Body of pancreas (tissue), 4 donors: ENCODE measurements around the gene GLS2. TPM values are rescaled to one million over a fixed set of nuclear protein-coding genes. Genes with fewer than 3 reads are reported as not detected.

Source experiments
- ATAC-seq: fragments of 150-250 bp; one replicate; pipeline ENCODE4 v1.9.1; 2016
- DNase-seq, 4 donors: peaks; one replicate each; pipeline ENCODE4 v3.0.0-alpha.2; 2019
- H3K27ac ChIP-seq, 4 donors: fragments of 200-600 bp; sonication (generic); 1 replicate in 3 of 4; 2 replicates in 1 of 4; pipeline versions ENCODE4 v1.5.1 to v1.6.1; 2016 to 2019; ENCODE audit warnings: mild to moderate bottlenecking in 1 of 4, mixed read lengths in 1 of 4, moderate library complexity in 1 of 4
- H3K27me3 ChIP-seq, 2 donors: fragments of 200-600 bp; sonication (generic); one replicate each; pipeline ENCODE4 v1.6.0; 2016; ENCODE audit warnings: mild to moderate bottlenecking in 1 of 2
- H3K36me3 ChIP-seq, 2 donors: fragments of 200-600 bp; sonication (generic); replicated peaks in 1 of 2; 2 replicates each; pipeline ENCODE4 v1.5.1; 2016; ENCODE audit warnings: low read depth in 2 of 2; ENCODE audit not compliant: insufficient read depth in 1 of 2
- H3K4me1 ChIP-seq: fragments of 200-600 bp; sonication (generic); one replicate; pipeline ENCODE4 v1.6.0; 2016
- H3K4me3 ChIP-seq, 2 donors: fragments of 200-600 bp; sonication (generic); 1 replicate in 1 of 2; 2 replicates in 1 of 2; pipeline ENCODE4 v1.5.1; 2016 to 2019
- H3K9me3 ChIP-seq, 3 donors: fragments of 200-600 bp; sonication (generic); 1 replicate in 2 of 3; 2 replicates in 1 of 3; pipeline ENCODE4 v1.5.1; 2016
- POLR2A ChIP-seq, 3 donors: fragments of 450-650 bp; IDR thresholded peaks; one replicate each; pipeline ENCODE4 v1.6.1; 2016; ENCODE audit warnings: antibody characterized with exemption in 3 of 3, mild to moderate bottlenecking in 2 of 3
- WGBS, 2 donors: methylation state at CpG; one replicate each; pipeline ENCODE4 v1.1.5; 2017; 5-methylcytosine and 5-hydroxymethylcytosine counted together
- intact Hi-C: fragments of 100-400 bp; cut with DNase I; formaldehyde crosslinking; loops from one replicate; pipeline ENCODE4 v1.15.1; 2023
- total RNA-seq, 2 donors: library from RNA; depleted of rRNA; stranded (reverse); fragments of >200 nt; gene quantifications; one replicate each; pipeline ENCODE4 v1.1.0, GENCODE V29; 2016
- TF ChIP-seq, protein P1 (sequence below), 7 experiments: fragments of 450-650 bp in 4 of 7; fragments of 200-600 bp in 3 of 7; sonication (generic) in 3 of 7; IDR thresholded peaks; one replicate each; pipeline ENCODE4 v1.5.1; 2016 to 2019; ENCODE audit warnings: antibody characterized with exemption in 7 of 7

Gene GLS2
- total RNA-seq, 2 donors from 2014 or later, result 44.4 to 45.5 TPM

GRCh38 chr12:56490360-56490759 is 2.4 kb upstream of the GLS2 start:
- Histone ChIP-seq H3K4me3 (no peak overlapping the region), H3K27ac (no peak overlapping the region), H3K9me3 (no peaks in the 10 kb centered on the region), H3K27me3 (no peaks in the 10 kb centered on the region), H3K4me1 (peaks cover 25% of the 10 kb centered on the region), H3K36me3 (no peaks in the 10 kb centered on the region)
- ATAC-seq, result no peak
- no peak for DNase-seq
- intact Hi-C loops, result no loop called here
- TF ChIP-seq, protein P1, sequence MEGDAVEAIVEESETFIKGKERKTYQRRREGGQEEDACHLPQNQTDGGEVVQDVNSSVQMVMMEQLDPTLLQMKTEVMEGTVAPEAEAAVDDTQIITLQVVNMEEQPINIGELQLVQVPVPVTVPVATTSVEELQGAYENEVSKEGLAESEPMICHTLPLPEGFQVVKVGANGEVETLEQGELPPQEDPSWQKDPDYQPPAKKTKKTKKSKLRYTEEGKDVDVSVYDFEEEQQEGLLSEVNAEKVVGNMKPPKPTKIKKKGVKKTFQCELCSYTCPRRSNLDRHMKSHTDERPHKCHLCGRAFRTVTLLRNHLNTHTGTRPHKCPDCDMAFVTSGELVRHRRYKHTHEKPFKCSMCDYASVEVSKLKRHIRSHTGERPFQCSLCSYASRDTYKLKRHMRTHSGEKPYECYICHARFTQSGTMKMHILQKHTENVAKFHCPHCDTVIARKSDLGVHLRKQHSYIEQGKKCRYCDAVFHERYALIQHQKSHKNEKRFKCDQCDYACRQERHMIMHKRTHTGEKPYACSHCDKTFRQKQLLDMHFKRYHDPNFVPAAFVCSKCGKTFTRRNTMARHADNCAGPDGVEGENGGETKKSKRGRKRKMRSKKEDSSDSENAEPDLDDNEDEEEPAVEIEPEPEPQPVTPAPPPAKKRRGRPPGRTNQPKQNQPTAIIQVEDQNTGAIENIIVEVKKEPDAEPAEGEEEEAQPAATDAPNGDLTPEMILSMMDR (IDR thresholded peaks at IDR 0.05), result no peak
- no peak for TF ChIP-seq POLR2A (IDR thresholded peaks at IDR 0.05)

DNA sequence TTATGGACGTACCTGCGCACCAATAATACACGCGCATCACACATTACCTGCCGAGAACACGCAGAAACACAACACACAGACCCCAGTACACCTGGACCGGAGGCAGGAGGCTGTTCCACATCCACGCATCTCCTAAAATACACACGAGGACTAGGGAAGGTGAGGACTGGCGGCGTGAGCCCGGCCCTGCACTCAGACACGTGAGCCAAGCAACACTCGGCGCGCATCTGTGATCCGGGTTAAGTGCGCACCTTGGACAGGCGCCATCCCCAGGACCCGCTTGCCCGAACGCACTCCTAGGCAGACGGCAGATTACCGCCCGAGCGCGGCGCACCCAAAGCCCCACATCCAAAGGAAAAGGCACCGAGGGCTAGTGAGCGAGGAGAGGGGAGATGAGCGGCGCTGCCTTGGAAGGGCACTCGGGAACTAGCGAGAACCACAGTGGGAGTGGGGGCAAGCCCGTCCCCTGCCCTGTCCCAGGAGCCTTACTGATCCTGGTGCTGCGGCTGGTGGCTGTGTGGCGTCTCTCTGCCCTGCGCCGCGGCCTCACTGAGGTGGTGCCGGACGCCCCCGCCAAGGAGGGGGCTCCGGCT is 417 bp downstream of the GLS2 start:
- peak; percentile 76 to 82 (median 80) for DNase-seq
- no peaks in the 10 kb centered on the region for H3K9me3 ChIP-seq
- WGBS, 2 donors, result 4 to 8% methylated on average over 8 to 39 of the region's 44 CpGs
- intact Hi-C loops, result no loop called here
- no peaks in the 10 kb centered on the region for H3K27me3 ChIP-seq
- H3K4me1 ChIP-seq, result peaks cover 25% of the 10 kb centered on the region
- H3K36me3 ChIP-seq, result no peaks in the 10 kb centered on the region
- TF ChIP-seq POLR2A (IDR thresholded peaks at IDR 0.05), result no peak
- TF ChIP-seq, protein P1 (IDR thresholded peaks at IDR 0.05), result peak in 1 of 7 experiments; percentile 12
- peak overlapping the region; percentile 80 to 88 (median 82) for H3K27ac ChIP-seq
- ATAC-seq, result peak; percentile 64
- peak overlapping the region; percentile 60 to 65 for H3K4me3 ChIP-seq

- Histone ChIP-seq H3K27ac (peak overlapping the region in 2 of 4 donors; percentile 83 to 88), H3K36me3 (no peaks in the 10 kb centered on the region), H3K4me1 (peaks cover 25% of the 10 kb centered on the region), H3K9me3 (no peaks in the 10 kb centered on the region), H3K4me3 (no peak overlapping the region), H3K27me3 (no peaks in the 10 kb centered on the region)
- intact Hi-C loops, result no loop called here
- ATAC-seq, result no peak
- 81 to 89% methylated on average over 12 of the region's 12 CpGs for WGBS, 2 donors
- no peak for TF ChIP-seq POLR2A (IDR thresholded peaks at IDR 0.05)
- TF ChIP-seq, protein P1 (IDR thresholded peaks at IDR 0.05), result no peak
- no peak for DNase-seq
Measured at GRCh38 chr12:56486694-56487093, 1.3 kb downstream of the GLS2 start.

- ATAC-seq, result no peak
Measured at GRCh38 chr12:56484566-56484965, 3.4 kb downstream of the GLS2 start.

More at GRCh38 chr12:56484566-56484965, 3.4 kb downstream of the GLS2 start:
- H3K36me3 ChIP-seq, result no peaks in the 10 kb centered on the region
- DNase-seq, result no peak
- WGBS, 2 donors, result 82 to 85% methylated on average over 1 of the region's 1 CpG
- TF ChIP-seq POLR2A (IDR thresholded peaks at IDR 0.05), result no peak
- TF ChIP-seq, protein P1 (IDR thresholded peaks at IDR 0.05), result no peak
- no peaks in the 10 kb centered on the region for H3K27me3 ChIP-seq
- no peak overlapping the region for H3K27ac ChIP-seq
- peaks cover 25% of the 10 kb centered on the region for H3K4me1 ChIP-seq
- H3K4me3 ChIP-seq, result no peak overlapping the region
- no peaks in the 10 kb centered on the region for H3K9me3 ChIP-seq
- intact Hi-C loops, result no loop called here
